Neural progenitor cell (in vitro differentiated cells): ENCODE data around the gene CHRM4.

Experiments
- EZH2 ChIP-seq: fragments of 200-600 bp; sonication (generic); IDR thresholded peaks from 2 replicates; pipeline ENCODE4 v1.6.1; 2017; ENCODE audit warnings: antibody characterized with exemption, mild to moderate bottlenecking, moderate library complexity
- EZH2phosphoT487 ChIP-seq: fragments of 200-600 bp; sonication (generic); IDR thresholded peaks from 2 replicates; pipeline ENCODE4 v1.6.1; 2017; ENCODE audit warnings: antibody characterized with exemption
- TF ChIP-seq, protein P1 (sequence below): fragments of 200-600 bp; sonication (generic); IDR thresholded peaks from 2 replicates; pipeline ENCODE4 v1.5.1; 2017; ENCODE audit warnings: antibody characterized with exemption, mild to moderate bottlenecking

DNA sequence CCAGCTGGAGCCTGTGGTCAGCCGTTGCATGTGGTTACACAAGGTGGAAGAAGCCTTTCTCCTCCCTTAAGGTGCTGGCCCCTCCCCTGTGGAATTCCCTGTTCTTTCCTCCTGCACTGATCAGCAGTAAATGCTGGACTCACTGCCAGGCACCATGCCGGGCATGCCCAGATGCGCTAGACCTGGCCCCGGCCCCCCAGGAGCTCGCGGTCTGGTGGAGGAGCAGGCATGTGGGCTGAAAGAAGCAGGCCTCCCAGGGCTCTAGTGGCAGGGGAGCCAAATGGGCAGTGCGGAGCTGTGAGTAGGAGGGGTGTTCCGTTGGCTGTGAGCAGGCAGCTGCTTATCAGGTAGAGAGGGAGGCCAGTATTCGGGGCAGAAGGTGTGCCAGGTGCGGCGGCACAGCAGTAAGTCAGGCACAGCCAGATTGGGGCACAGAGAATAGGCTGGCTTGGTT is 34.1 kb downstream of the CHRM4 start:
- TF ChIP-seq EZH2 (no peak), EZH2phosphoT487 (no peak)
- TF ChIP-seq, protein P1, sequence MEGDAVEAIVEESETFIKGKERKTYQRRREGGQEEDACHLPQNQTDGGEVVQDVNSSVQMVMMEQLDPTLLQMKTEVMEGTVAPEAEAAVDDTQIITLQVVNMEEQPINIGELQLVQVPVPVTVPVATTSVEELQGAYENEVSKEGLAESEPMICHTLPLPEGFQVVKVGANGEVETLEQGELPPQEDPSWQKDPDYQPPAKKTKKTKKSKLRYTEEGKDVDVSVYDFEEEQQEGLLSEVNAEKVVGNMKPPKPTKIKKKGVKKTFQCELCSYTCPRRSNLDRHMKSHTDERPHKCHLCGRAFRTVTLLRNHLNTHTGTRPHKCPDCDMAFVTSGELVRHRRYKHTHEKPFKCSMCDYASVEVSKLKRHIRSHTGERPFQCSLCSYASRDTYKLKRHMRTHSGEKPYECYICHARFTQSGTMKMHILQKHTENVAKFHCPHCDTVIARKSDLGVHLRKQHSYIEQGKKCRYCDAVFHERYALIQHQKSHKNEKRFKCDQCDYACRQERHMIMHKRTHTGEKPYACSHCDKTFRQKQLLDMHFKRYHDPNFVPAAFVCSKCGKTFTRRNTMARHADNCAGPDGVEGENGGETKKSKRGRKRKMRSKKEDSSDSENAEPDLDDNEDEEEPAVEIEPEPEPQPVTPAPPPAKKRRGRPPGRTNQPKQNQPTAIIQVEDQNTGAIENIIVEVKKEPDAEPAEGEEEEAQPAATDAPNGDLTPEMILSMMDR: no peak
